HFFc6 (cell line): ENCODE measurements around the gene FER1L5. TPM values are rescaled to one million over a fixed set of nuclear protein-coding genes. Genes with fewer than 3 reads are reported as not detected.
"Not testable (repeated sequence)": the region's sequence is repeated elsewhere in the genome, so short reads cannot be mapped to it uniquely, and the experiment has no call there.

Experiments
- DNase-seq: peaks from one replicate; pipeline ENCODE4 v3.0.0-alpha.2; 2018
- H3K27ac Mint-ChIP-seq: 2 replicates; pipeline ENCODE4 v1.8.0; 2020; ENCODE audit warnings: mild to moderate bottlenecking, mixed read lengths
- H3K27me3 Mint-ChIP-seq: 2 replicates; pipeline ENCODE4 v1.8.0; 2021; ENCODE audit warnings: mild to moderate bottlenecking, moderate library complexity, mixed read lengths; ENCODE audit not compliant: insufficient read depth
- H3K36me3 Mint-ChIP-seq: 2 replicates; pipeline ENCODE4 v1.8.0; 2021; ENCODE audit warnings: low read depth, mixed read lengths
- H3K4me1 Mint-ChIP-seq: 2 replicates; pipeline ENCODE4 v1.8.0; 2020; ENCODE audit warnings: low read depth, mixed read lengths
- H3K4me3 Mint-ChIP-seq: 2 replicates; pipeline ENCODE4 v1.8.0; 2020; ENCODE audit warnings: mild to moderate bottlenecking, moderate library complexity, mixed read lengths
- H3K9me3 Mint-ChIP-seq: 2 replicates; pipeline ENCODE4 v1.8.0; 2020; ENCODE audit warnings: mild to moderate bottlenecking, mixed read lengths
- CTCF ChIP-seq: fragments of 200-600 bp; sonication (generic); IDR thresholded peaks from 2 replicates; pipeline ENCODE4 v1.5.0; 2021; ENCODE audit warnings: antibody characterized with exemption, mild to moderate bottlenecking
- total RNA-seq, 6 experiments: library from RNA; stranded (reverse); fragmentation: NEBNext Ultra II Directional; extraction: Animal tissue kit (Norgen Biotek cat#: 25700); gene quantifications; 2 replicates in 1 of 6; 3 replicates in 5 of 6; pipeline ENCODE4 v1.2.3, GENCODE V29; 2021

Gene FER1L5
- total RNA-seq, 6 experiments from 2014 or later = not detected

GRCh38 chr2:96663177-96663576 lies 20.6 kb downstream of the FER1L5 start:
- H3K27me3 Mint-ChIP-seq = peaks cover 4% of the 10 kb centered on the region
- no peak overlapping the region for H3K27ac Mint-ChIP-seq
- H3K4me3 Mint-ChIP-seq = no peak overlapping the region
- TF ChIP-seq CTCF = no peak
- H3K36me3 Mint-ChIP-seq = peaks cover 7% of the 10 kb centered on the region; the same call in 1 of the 2 replicates
- H3K4me1 Mint-ChIP-seq = peaks cover 21% of the 10 kb centered on the region
- H3K9me3 Mint-ChIP-seq = peaks cover 12% of the 10 kb centered on the region
- DNase-seq = no peak

GRCh38 chr2:96663829-96664228 lies 21.3 kb downstream of the FER1L5 start:
- H3K4me1 Mint-ChIP-seq = peaks cover 21% of the 10 kb centered on the region
- no peak for TF ChIP-seq CTCF
- peak overlapping the region; percentile 42; the same call in 1 of the 2 replicates for H3K27ac Mint-ChIP-seq
- no peak overlapping the region for H3K4me3 Mint-ChIP-seq
- H3K27me3 Mint-ChIP-seq = peaks cover 2% of the 10 kb centered on the region; the same call in 1 of the 2 replicates
- H3K36me3 Mint-ChIP-seq = peaks cover 7% of the 10 kb centered on the region; the same call in 1 of the 2 replicates
- H3K9me3 Mint-ChIP-seq = peaks cover 12% of the 10 kb centered on the region
- no peak for DNase-seq

GRCh38 chr2:96664366-96664925 lies 21.9 kb downstream of the FER1L5 start:
- Mint-ChIP-seq H3K4me1 (peaks cover 21% of the 10 kb centered on the region), H3K36me3 (peaks cover 7% of the 10 kb centered on the region; the same call in 1 of the 2 replicates), H3K4me3 (no peak overlapping the region; the same call in 1 of the 2 replicates), H3K27me3 (no peaks in the 10 kb centered on the region; the same call in 1 of the 2 replicates), H3K27ac (peak overlapping the region; percentile 96), H3K9me3 (peaks cover 12% of the 10 kb centered on the region)
- no peak for TF ChIP-seq CTCF
- no peak for DNase-seq

- no peaks in the 10 kb centered on the region; the same call in 1 of the 2 replicates for H3K27me3 Mint-ChIP-seq
- no peak for TF ChIP-seq CTCF
- peaks cover 12% of the 10 kb centered on the region for H3K9me3 Mint-ChIP-seq
- peaks cover 7% of the 10 kb centered on the region; the same call in 1 of the 2 replicates for H3K36me3 Mint-ChIP-seq
- peak; percentile 98 for DNase-seq
- H3K27ac Mint-ChIP-seq = peak overlapping the region; percentile 96
- peak overlapping the region; percentile 49 for H3K4me3 Mint-ChIP-seq
- H3K4me1 Mint-ChIP-seq = peaks cover 21% of the 10 kb centered on the region
Observed at GRCh38 chr2:96665083-96665569, 22.6 kb downstream of the FER1L5 start.

- H3K9me3 Mint-ChIP-seq = peaks cover 12% of the 10 kb centered on the region
- H3K36me3 Mint-ChIP-seq, DNase-seq, H3K27me3 Mint-ChIP-seq: not testable (repeated sequence)
- peak overlapping the region; percentile 96 for H3K27ac Mint-ChIP-seq
- peak overlapping the region; percentile 49 for H3K4me3 Mint-ChIP-seq
- peaks cover 21% of the 10 kb centered on the region for H3K4me1 Mint-ChIP-seq
Observed at GRCh38 chr2:96665717-96666116, 23.2 kb downstream of the FER1L5 start.

GRCh38 chr2:96668771-96669170 lies 26.2 kb downstream of the FER1L5 start:
- no peak for TF ChIP-seq CTCF
- Mint-ChIP-seq H3K9me3 (peaks cover 9% of the 10 kb centered on the region), H3K4me3 (no peak overlapping the region), H3K27me3 (peaks cover 9% of the 10 kb centered on the region), H3K36me3 (peaks cover 7% of the 10 kb centered on the region; the same call in 1 of the 2 replicates), H3K27ac (no peak overlapping the region), H3K4me1 (peaks cover 21% of the 10 kb centered on the region)
- DNase-seq = no peak
